GM18502 (cell line): ENCODE data around the gene PCSK4.

Source experiments
- ATAC-seq: cut with Tn5 transposase; IDR thresholded peaks from one replicate; pipeline ENCODE4 v1.9.1; 2021; ENCODE audit warnings: mild to moderate bottlenecking; ENCODE audit not compliant: unreplicated experiment, poor library complexity

PCSK4 gene

GRCh38 chr19:1457031-1457739 is 33.0 kb downstream of the PCSK4 start:
- ATAC-seq, result no peak

DNA sequence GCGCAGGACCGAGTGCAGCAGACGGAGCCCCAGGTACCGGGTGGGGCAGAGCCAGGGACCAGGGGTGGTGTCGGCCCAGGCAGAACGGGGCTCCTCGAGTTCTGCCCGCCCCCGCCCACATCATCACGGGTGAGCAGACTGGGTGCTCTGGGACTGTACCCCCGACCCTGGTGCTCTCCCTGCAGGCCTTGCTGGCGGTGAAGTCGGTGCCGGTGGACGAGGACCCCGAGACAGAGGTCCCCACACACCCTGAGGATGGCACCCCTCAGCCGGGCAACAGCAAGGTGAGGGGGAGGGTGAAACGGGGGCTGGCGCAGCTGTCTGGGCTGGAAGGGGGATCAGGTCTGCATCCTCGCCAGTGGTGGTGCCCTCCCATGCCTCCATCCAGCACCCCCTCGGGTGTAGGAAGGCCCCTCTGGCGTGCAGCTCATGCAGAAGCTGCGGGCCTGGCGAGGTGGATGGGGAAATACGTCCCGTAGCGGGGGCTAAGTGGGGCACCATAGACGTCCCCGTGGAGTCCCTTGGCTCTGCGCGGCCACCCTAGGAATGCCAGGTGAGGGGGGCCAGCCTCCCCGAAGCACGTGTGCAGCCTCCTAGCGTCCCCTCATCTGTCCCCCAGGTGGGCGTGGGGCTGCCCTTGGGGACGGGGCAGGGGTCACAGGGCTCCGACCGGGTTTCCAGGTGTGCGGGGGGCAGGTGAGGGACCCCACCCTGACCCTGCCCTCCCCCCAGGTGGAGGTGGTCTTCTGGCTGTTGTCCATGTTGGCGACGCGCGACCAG is 33.8 kb downstream of the PCSK4 start:
- ATAC-seq, result no peak

DNA sequence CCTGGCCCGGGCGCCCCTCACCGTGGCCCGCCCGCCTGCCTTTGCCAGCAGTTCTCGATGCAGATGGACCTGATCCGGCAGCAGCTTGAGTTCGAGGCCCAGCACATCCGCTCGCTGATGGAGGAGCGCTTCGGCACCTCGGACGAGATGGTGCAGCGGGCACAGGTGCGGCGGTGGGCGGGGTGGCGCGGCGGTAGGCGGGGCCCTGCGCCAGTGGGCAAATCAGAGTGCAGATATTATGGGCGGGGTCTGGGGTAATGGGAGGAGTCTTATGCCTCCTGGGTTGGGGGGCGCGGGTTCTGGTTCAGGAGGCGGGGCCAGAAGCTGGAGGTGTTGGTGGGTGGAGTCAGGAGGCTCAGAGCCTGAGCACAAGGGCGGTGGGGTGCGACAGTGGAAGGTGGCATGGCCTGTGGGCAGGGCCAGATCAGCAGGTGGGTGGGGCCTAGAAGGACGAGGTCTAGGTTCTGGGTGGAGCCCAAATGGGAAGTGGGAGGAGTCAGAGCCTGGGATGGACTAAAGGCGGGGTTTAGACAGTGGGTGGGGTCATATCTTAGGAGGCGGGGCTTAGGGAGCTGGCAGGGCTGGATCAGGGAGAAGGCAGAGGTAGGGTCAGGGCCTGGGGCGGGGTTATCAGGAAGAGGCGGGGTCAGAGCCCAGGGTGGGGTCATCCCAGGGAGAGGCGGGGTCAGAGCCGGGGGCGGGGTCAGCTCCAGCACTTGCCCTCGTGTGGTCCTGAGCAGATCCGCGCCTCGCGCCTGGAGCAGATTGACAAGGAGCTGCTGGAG is 34.6 kb downstream of the PCSK4 start:
- no peak for ATAC-seq

DNA sequence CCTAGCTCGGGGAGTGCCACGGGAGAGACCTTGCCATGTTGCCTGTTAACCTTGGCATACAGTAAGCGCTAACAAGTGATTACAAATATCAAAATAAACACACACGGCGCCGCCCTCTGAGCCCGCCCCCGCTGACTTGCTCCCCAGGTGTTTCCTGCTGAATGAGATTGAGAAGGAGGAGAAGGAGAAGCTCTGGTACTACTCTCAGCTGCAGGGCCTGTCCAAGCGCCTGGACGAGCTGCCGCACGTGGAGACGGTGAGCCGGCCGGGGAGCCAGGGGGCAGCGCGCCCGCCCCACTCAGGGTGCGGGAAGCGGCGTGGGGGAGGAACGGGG is 35.2 kb downstream of the PCSK4 start:
- no peak for ATAC-seq

GRCh38 chr19:1453525-1454364 is 36.4 kb downstream of the PCSK4 start:
- ATAC-seq, result no peak

DNA sequence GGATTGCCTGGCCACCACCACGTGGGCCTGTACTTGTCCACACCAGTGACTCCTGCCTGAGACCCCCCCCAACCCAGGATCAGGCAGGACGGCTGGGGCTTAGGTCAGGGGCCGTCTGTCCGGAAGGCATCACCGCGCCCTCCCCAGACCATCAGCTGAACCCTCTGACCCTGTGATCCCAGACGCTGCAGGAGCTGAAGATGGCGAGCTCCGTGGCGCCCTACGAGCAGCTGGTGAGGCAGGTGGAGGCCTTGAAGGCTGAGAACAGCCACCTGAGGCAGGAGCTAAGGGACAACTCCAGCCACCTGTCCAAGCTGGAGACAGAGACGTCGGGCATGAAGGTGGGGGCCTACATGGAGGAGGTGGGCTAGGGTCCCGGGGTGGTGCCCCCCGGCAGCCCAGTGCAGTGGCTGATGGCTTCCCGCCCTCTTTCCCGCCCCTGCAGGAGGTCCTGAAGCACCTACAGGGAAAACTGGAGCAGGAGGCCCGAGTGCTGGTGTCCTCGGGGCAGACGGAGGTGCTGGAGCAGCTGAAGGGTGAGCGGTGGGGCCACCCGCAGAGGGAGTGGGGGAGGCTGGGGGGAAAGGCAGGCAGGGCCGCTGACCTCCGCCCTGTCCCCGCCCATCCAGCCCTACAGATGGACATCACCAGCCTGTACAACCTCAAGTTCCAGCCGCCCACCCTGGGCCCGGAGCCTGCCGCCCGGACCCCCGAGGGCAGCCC is 37.2 kb downstream of the PCSK4 start:
- ATAC-seq, result no peak

- no peak for ATAC-seq
These were observed 38.0 kb downstream of the PCSK4 start for GRCh38 chr19:1451916-1452801.

DNA sequence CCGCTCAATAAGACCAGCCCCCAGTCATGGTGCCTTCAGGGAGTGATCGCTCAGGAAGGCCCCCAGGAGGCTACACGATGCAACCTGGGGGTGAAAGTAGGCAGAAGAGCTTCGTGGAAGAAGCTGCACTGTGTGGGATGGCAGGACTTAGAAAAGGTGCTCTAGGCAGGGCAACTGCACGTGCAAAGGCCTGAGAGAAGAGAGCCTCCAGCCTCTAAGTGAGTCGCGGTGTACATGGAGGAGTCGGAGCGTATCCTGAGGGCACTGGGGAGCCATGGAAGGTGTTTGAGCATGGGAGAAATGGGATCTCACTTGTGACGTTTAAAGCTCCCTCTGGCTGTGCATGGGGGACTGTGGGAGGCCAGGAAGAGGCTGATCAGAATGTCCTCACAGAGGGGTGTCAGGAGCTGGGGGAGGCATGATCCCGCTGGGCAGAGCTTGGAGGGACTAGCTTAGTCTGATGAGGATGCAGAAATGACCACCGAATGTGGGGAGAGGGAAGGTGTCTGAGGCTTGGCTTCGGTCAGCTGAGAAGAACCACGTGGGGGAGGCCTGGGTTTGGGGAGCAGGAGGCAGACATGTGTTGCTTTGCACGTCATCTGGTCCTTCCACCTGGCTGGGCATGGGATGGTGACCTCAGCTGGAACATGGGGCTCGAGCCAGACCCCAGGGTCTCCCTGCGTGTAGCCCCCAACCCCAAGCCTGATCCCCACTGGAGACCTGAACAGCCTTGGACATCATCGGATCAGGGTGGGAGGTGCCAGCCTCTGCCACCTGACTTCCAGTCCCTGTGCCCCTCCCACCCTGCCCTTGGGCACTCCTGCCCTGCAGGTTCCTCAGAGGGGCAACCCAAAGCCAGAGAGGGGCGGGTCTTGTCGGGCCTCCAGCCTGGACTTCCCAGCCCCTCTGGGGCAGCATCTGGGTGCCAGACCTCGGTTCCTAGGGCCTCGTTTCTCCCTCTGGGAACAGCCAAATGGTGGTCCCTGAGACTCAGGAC is 39.1 kb downstream of the PCSK4 start:
- no peak for ATAC-seq

GRCh38 chr19:1449467-1450442 is 40.4 kb downstream of the PCSK4 start, which contains the start of gene APC2:
APC2 (plus strand) TSS chr19:1450121; CDS start chr19:1453002, 2,881 bp downstream.
- ATAC-seq, result no peak

DNA sequence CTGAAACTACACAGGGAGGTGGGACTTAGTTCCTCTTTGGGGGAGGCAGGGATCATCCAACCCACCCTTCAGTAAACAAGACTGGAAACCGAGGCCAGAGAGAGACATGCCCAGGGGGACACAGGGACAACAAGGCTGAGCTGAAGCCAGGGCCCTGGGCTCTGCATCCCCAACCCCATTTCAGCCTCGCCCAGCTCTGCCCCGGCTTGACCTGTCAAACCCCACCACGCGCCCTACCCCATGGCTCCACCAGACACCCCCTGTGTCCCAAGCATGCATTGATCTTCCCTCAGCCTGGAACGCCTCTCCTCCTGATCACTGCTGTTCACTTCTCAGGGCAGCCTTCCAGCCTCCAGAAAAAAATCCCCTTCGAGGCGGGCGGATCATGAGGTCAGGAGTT is 42.2 kb downstream of the PCSK4 start:
- no peak for ATAC-seq

GRCh38 chr19:1447504-1447903 is 42.6 kb downstream of the PCSK4 start:
- ATAC-seq, result no peak

DNA sequence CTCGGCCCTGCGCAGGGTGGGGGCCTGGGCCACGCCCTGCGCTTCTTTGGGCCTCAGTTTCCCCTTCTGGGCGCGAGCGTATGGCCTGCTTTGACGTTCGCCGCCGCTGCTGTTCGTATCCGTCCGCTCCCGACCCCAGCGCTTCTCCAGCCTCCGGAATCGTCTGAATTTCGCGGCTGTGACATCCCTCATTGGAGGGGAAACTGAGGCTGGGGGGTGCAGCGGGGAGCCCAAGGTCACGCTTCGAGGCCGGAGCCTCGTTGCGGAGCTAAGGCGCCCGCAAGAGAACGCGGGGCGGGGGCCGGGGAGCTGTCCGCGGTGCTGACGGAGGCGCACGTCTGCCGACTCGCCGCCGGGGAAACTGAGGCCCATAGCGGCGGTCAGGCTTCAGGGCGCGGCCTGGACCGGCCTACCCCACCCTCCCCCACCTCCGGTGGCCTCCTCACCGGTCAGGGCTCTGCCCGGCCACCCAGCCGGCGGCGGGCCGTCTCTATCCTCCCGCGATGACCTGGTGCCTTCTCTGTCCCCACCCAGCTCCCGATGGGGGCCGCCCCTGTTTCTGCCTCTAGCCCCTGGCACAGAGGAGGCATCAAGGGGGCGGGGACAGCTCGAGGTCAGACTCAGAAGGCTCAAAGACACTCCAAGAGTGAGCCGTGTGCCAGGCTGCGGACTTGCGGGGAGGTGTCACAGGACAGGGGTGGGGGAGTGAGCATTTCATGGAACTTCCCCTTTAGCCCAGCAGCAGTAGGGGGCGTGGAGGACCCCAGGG is 43.3 kb downstream of the PCSK4 start:
- ATAC-seq, result no peak

DNA sequence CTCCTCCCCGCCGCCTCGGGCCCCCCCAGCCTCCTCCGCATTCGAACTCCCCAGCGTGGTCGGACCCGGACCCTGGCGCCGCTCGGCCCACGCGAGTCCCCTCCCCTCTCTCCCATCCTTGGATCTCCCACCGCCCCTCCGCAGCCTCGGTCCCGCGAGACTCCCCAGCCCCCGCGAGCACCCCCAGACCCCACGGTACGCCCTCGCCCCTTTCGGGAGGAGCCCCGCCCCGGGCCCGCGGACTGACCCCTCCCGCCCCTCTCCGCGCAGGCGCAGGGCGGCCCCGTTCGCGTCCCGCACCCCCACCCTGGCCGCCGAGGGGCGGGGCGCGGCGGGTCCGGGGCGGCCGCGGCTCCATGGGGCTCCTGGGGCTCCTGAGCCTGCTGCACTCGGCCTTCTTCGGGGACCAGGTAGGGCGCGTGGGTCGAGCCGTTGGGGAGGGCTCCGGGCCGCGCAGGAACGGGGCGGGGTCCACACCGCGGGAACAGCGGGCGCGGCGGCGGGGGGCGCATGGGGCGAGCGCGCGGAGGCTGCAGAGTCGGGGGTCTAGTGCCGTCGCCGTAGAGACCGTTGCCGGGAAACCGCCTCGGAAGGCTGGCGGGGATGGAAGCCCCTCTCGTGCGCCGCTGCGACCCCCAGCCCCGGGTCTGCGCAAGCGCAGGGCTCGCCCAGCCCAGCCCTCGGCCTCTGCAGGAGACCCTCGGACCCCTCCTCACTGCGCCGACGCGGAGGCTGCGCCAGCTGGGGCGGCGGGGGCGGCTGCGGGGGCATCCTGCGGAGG is 44.0 kb downstream of the PCSK4 start:
- ATAC-seq, result no peak

DNA sequence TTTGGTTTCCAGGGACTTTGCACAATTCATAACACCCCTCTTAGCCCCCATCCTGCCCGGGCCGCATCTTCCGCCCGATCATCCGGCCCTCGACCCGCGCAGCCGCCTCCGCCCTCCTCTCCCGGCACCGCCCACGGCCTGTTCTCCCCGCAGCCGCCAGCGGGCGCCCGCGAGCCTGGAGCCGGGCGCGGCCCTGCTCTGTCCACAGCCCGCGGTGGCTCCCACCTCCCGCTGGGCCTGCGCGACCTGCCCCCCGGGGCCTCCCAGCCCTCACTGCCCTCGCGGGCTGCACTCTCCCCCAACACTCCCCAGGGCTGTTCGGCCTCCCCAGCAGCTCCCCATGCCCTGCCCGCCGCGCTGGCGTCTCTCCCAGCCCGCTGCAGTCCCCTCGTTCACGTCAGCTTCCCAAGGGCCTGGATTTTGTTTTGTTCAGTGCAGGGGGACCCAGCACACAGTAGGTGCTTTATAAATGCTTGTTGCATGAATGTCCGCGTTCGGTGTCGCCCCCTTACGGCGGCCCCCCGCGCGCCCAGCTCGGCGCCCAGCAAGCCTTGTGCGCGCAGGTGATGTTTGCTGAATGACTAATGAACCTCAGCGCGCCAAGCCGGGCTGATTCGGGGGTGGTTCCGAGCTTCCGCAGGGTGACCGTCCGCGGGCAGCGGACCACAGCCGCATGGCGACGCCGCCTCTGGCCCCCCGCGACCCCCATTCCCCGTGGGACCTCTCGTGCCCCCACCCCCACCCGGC is 44.8 kb downstream of the PCSK4 start:
- ATAC-seq, result no peak
